Mesendoderm (in vitro differentiated cells): ENCODE measurements around the gene B3GLCT.
"Not testable (repeated sequence)": the region's sequence is repeated elsewhere in the genome, so short reads cannot be mapped to it uniquely, and the experiment has no call there.

ENCODE experiments used
- DNase-seq: peaks from one replicate; pipeline ENCODE4 v3.0.0; 2013
- H2AK5ac ChIP-seq: 2 replicates; pipeline ENCODE4 v1.6.1; 2013; ENCODE audit warnings: low read length, inconsistent platforms
- H2BK120ac ChIP-seq: 2 replicates; pipeline ENCODE4 v1.6.1; 2013; ENCODE audit warnings: low read depth, mild to moderate bottlenecking, low read length, moderate library complexity, mixed read lengths
- H2BK15ac ChIP-seq: replicated peaks from 2 replicates; pipeline ENCODE4 v1.6.1; 2013; ENCODE audit warnings: low read depth, mild to moderate bottlenecking, moderate library complexity
- H2BK5ac ChIP-seq: 2 replicates; pipeline ENCODE4 v1.6.1; 2013; ENCODE audit warnings: low read length, inconsistent platforms
- H3K18ac ChIP-seq: 2 replicates; pipeline ENCODE4 v1.6.1; 2013; ENCODE audit warnings: mild to moderate bottlenecking, low read length, mixed read lengths
- H3K23ac ChIP-seq: one replicate; pipeline ENCODE4 v1.6.1; 2013; ENCODE audit warnings: low read length
- H3K27ac ChIP-seq: 2 replicates; pipeline ENCODE4 v1.5.1; 2013; ENCODE audit warnings: low read depth, mild to moderate bottlenecking, inconsistent platforms, low read length, moderate library complexity
- H3K27me3 ChIP-seq: 2 replicates; pipeline ENCODE4 v1.6.1; 2013; ENCODE audit warnings: low read length, control low read depth, mild to moderate bottlenecking, inconsistent platforms; ENCODE audit not compliant: insufficient read depth, poor library complexity
- H3K36me3 ChIP-seq: 2 replicates; pipeline ENCODE4 v1.6.1; 2013; ENCODE audit warnings: low read length, inconsistent platforms; ENCODE audit not compliant: control insufficient read depth, insufficient read depth
- H3K4ac ChIP-seq: one replicate; pipeline ENCODE4 v1.6.1; 2013; ENCODE audit warnings: low read depth, mild to moderate bottlenecking, low read length, moderate library complexity
- H3K4me1 ChIP-seq: 2 replicates; pipeline ENCODE4 v1.6.1; 2013; ENCODE audit warnings: low read depth, low read length, inconsistent platforms; ENCODE audit not compliant: control insufficient read depth
- H3K4me2 ChIP-seq: 2 replicates; pipeline ENCODE4 v1.6.1; 2013; ENCODE audit warnings: low read length
- H3K4me3 ChIP-seq: 2 replicates; pipeline ENCODE4 v1.5.1; 2013; ENCODE audit warnings: mild to moderate bottlenecking, low read length
- H3K56ac ChIP-seq: one replicate; pipeline ENCODE4 v1.6.1; 2013; ENCODE audit warnings: low read length
- H3K79me1 ChIP-seq: 2 replicates; pipeline ENCODE4 v1.6.1; 2013; ENCODE audit warnings: low read length, inconsistent platforms
- H3K79me2 ChIP-seq: 2 replicates; pipeline ENCODE4 v1.6.1; 2013; ENCODE audit warnings: mild to moderate bottlenecking, low read length; ENCODE audit not compliant: control insufficient read depth, insufficient read depth
- H3K9ac ChIP-seq: 2 replicates; pipeline ENCODE4 v1.6.1; 2013; ENCODE audit warnings: low read length, inconsistent platforms
- H4K5ac ChIP-seq: one replicate; pipeline ENCODE4 v1.6.1; 2013; ENCODE audit warnings: low read length
- H4K8ac ChIP-seq: one replicate; pipeline ENCODE4 v1.6.1; 2013; ENCODE audit warnings: low read depth, mild to moderate bottlenecking, control low read depth, low read length, moderate library complexity
- WGBS: extraction: QIAGEN DNeasy Blood & Tissue Kit; methylation state at CpG from one replicate; pipeline ENCODE4 v1.1.7; 2013; ENCODE audit warnings: low lambda C conversion rate, missing lambda C conversion rate; ENCODE audit not compliant: insufficient coverage; ENCODE audit errors: extremely low coverage; 5-methylcytosine and 5-hydroxymethylcytosine counted together

B3GLCT gene

DNA sequence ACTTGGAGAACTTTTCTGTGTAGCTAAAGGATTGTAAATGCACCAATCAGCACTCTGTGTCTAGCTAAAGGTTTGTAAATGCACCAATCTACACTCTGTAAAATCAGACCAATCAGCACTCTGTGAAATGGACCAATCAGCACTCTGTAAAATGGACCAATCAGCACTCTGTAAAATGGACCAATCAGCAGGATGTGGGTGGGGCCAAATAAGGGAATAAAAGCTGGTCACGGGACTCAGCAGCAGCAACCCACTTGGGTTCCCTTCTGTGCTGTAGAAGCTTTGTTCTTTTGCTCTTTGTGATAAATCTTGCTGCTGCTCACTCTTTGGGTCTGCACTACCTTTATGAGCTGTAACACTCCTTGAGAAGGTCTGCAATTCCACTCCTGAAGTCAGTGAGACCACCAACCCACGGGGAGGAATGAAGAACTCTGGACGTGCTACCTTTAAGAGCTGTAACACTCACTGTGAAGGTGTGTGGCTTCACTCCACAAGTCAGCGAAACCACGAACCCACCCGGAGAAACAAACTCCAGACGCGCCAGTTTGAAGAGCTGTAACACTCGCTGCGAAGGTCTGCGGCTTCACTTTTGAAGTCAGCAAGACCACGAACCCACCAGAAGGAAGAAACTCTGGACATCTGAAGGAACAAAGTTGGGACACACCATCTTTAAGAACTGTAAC is 21.8 kb upstream of the B3GLCT start:
- not testable (repeated sequence) for H3K27me3 ChIP-seq, DNase-seq, H2AK5ac ChIP-seq, H3K23ac ChIP-seq, H4K5ac ChIP-seq, H3K79me1 ChIP-seq, H3K27ac ChIP-seq, H3K4me2 ChIP-seq, H2BK5ac ChIP-seq, H2BK15ac ChIP-seq, H3K4me3 ChIP-seq, H4K8ac ChIP-seq, H3K79me2 ChIP-seq, H3K36me3 ChIP-seq, H3K9ac ChIP-seq, H3K56ac ChIP-seq, H3K4ac ChIP-seq, H3K18ac ChIP-seq, H3K4me1 ChIP-seq, H2BK120ac ChIP-seq
- WGBS, result no CpG with 5 or more reads among the region's 12 CpGs

DNA sequence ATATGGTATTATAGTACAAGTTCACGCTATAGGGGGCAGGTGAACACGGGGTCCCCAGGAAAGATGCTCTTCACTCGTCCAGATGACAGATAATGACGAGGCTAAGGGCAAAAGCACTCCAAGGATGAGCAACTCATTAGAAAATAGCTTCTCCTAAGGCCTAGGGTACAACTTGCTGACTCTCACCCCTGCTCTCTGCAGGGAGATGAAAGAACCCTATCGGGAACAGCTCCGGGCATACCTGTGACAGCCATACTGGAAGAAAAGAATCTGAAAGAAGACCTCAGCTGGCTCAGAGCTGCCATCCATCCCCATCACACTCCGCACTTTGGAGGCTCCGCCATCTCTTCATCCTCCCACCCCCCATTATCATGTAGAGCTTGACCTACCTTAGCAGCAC is 20.5 kb upstream of the B3GLCT start:
- no peak overlapping the region for H3K4me2 ChIP-seq
- no peaks in the 10 kb centered on the region for H3K36me3 ChIP-seq
- no peak overlapping the region for H4K8ac ChIP-seq
- no peaks in the 10 kb centered on the region for H3K79me2 ChIP-seq
- no peak overlapping the region for H3K4me3 ChIP-seq
- H2BK15ac ChIP-seq, result no peak overlapping the region
- H3K9ac ChIP-seq, result no peak overlapping the region
- no peak overlapping the region for H3K23ac ChIP-seq
- no peak overlapping the region for H2AK5ac ChIP-seq
- no peak overlapping the region for H3K27ac ChIP-seq
- H3K27me3 ChIP-seq, result no peaks in the 10 kb centered on the region
- DNase-seq, result no peak
- no peaks in the 10 kb centered on the region for H3K4me1 ChIP-seq
- no peak overlapping the region for H3K56ac ChIP-seq
- no peak overlapping the region for H4K5ac ChIP-seq
- no peak overlapping the region for H2BK5ac ChIP-seq
- no peak overlapping the region for H3K18ac ChIP-seq
- WGBS, result no CpG with 5 or more reads among the region's 8 CpGs
- H3K4ac ChIP-seq, result no peak overlapping the region
- H2BK120ac ChIP-seq, result no peak overlapping the region
- no peaks in the 10 kb centered on the region for H3K79me1 ChIP-seq

DNA sequence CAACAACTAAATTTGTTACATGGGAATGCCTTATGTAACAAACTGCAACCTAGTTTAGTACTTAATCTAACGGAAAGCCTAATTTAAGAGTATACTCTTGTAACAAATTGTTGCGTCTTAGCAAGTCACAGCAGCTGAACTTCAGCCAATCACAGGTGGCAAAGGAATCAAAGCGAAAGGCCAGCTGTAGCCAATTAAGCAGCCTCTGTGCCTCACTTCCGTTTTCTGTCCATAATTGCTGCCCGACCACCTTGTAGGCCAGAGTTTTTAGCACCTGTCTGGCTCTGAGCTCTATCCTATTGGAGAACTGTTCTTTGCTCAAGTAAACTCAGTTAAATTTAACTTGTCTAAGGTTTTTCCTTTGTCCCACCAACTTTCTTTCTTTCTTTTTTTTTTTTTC is 20.0 kb upstream of the B3GLCT start:
- H3K36me3 ChIP-seq, result no peaks in the 10 kb centered on the region
- no peak overlapping the region for H3K4ac ChIP-seq
- H3K9ac ChIP-seq, result no peak overlapping the region
- no peaks in the 10 kb centered on the region for H3K27me3 ChIP-seq
- no peaks in the 10 kb centered on the region for H3K4me1 ChIP-seq
- no CpG with 5 or more reads among the region's 5 CpGs for WGBS
- no peak overlapping the region for H2BK5ac ChIP-seq
- no peak overlapping the region for H4K5ac ChIP-seq
- H4K8ac ChIP-seq, result no peak overlapping the region
- H3K23ac ChIP-seq, result no peak overlapping the region
- DNase-seq, result no peak
- H3K56ac ChIP-seq, result no peak overlapping the region
- no peak overlapping the region for H3K4me3 ChIP-seq
- H2BK120ac ChIP-seq, result no peak overlapping the region
- H3K27ac ChIP-seq, result no peak overlapping the region
- H3K18ac ChIP-seq, result no peak overlapping the region
- no peak overlapping the region for H3K4me2 ChIP-seq
- H3K79me2 ChIP-seq, result no peaks in the 10 kb centered on the region
- H2AK5ac ChIP-seq, result no peak overlapping the region
- no peaks in the 10 kb centered on the region for H3K79me1 ChIP-seq
- H2BK15ac ChIP-seq, result no peak overlapping the region

DNA sequence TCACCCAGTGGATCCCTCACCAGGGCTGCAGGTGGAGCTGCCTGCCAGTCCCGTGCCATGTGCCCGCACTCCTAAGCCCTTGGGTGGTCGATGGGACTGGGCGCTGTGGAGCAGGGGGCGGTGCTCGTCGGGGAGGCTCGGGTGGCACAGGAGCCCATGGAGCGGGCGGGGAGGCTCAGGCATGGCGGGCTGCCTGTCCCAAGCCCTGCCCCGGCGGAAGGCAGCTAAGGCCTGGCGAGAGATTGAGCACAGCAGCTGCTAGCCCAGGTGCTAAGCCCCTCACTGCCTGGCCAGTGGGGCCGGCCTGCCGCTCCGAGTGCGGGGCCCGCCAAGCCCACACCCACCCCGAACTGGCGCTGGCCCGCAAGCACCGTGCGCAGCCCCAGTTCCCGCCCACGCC is 16.8 kb upstream of the B3GLCT start:
- DNase-seq, result no peak
- no peaks in the 10 kb centered on the region for H3K79me1 ChIP-seq
- H3K9ac ChIP-seq, result no peak overlapping the region
- H2BK15ac ChIP-seq, result no peak overlapping the region
- H2AK5ac ChIP-seq, result no peak overlapping the region
- H4K5ac ChIP-seq, result no peak overlapping the region
- no peaks in the 10 kb centered on the region for H3K4me1 ChIP-seq
- H3K27me3 ChIP-seq, result no peaks in the 10 kb centered on the region
- no peak overlapping the region for H2BK5ac ChIP-seq
- H3K4ac ChIP-seq, result no peak overlapping the region
- H3K56ac ChIP-seq, result no peak overlapping the region
- H3K18ac ChIP-seq, result no peak overlapping the region
- H3K23ac ChIP-seq, result no peak overlapping the region
- H4K8ac ChIP-seq, result no peak overlapping the region
- no peak overlapping the region for H3K27ac ChIP-seq
- H3K4me2 ChIP-seq, result no peak overlapping the region
- no peak overlapping the region for H3K4me3 ChIP-seq
- no peaks in the 10 kb centered on the region for H3K79me2 ChIP-seq
- H3K36me3 ChIP-seq, result no peaks in the 10 kb centered on the region
- no peak overlapping the region for H2BK120ac ChIP-seq
- no CpG with 5 or more reads among the region's 26 CpGs for WGBS

DNA sequence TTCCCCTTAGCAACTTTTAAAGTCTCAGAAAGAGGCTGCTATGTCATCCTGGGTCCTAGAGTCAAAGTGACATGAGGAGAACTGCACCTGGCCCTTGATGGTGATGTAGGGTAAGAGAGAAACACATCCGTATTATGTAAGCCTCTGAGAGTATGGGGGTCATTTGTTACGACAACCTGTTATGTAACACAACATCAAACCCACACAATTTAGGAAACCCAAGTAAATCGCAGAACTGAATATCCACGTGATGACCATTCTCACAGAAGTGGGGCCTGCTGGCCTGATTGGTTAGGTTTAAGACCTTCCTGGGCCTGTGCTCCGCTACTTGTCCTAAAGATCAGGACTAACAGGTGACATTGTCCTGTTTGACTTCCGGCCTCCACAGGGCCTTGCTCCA is 15.3 kb upstream of the B3GLCT start:
- Histone ChIP-seq H4K8ac (no peak overlapping the region), H3K27ac (no peak overlapping the region), H3K27me3 (no peaks in the 10 kb centered on the region), H3K4me1 (no peaks in the 10 kb centered on the region), H4K5ac (no peak overlapping the region), H3K79me2 (no peaks in the 10 kb centered on the region), H3K56ac (no peak overlapping the region), H3K36me3 (no peaks in the 10 kb centered on the region), H3K23ac (no peak overlapping the region), H2BK5ac (no peak overlapping the region), H2BK15ac (no peak overlapping the region), H3K18ac (no peak overlapping the region), H3K4me2 (no peak overlapping the region), H3K79me1 (no peaks in the 10 kb centered on the region), H3K4ac (no peak overlapping the region), H3K4me3 (no peak overlapping the region), H2BK120ac (no peak overlapping the region), H3K9ac (no peak overlapping the region), H2AK5ac (no peak overlapping the region)
- WGBS, result no CpG with 5 or more reads among the region's 6 CpGs
- no peak for DNase-seq

DNA sequence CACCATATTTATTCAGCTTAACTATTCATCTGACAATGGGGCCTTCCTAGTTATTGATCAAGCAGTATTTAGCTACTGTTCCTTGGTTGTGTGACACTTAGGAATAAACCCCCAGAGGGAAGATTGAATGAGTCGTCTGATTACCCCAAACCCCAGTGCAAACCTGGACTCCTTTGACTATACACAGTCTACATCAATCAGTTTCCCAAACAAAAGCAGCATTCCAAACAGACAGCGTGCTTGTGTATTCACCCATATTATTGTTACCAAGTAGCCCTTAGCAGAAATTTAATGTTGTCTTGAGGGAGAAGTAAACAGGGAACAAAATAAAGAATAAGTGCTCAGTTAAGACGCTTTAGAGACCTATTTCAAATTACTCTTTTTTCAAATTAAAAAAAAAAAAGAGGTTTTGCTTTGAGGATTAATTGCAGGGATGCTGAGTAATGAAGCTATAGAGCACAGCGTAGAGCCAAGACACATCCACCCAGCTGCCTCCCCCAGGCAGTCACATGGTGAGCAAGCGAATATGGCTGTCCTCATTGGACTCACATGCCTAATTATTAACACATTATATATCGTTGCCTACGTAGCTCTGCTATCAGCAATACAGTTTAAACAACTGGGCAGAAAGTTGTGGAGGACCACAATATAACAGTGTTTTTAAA is 14.7 kb upstream of the B3GLCT start:
- Histone ChIP-seq H4K5ac (no peak overlapping the region), H4K8ac (no peak overlapping the region), H3K56ac (no peak overlapping the region), H2AK5ac (no peak overlapping the region), H3K23ac (no peak overlapping the region), H2BK15ac (no peak overlapping the region), H3K79me1 (no peaks in the 10 kb centered on the region), H3K27me3 (no peaks in the 10 kb centered on the region), H3K27ac (no peak overlapping the region), H3K4ac (no peak overlapping the region), H3K36me3 (no peaks in the 10 kb centered on the region), H3K4me3 (no peak overlapping the region), H2BK120ac (no peak overlapping the region), H3K79me2 (no peaks in the 10 kb centered on the region), H3K9ac (no peak overlapping the region), H3K18ac (no peak overlapping the region), H3K4me1 (no peaks in the 10 kb centered on the region), H2BK5ac (no peak overlapping the region), H3K4me2 (no peak overlapping the region)
- DNase-seq, result no peak
- no CpG with 5 or more reads among the region's 7 CpGs for WGBS
